Measurements from ENCODE around the gene NACC2.

GRCh38 chr9:136141682-136142413 is 46.8 kb upstream of the NACC2 start:
- TF ChIP-seq CTCF (IDR thresholded peaks at IDR 0.05) (no peak), POLR2A (IDR thresholded peaks at IDR 0.05) (no peak)

Measured in right lobe of liver (tissue), 4 donors.